DND-41 (cell line): Measurements from ENCODE around the gene PCDHGA10.

ENCODE experiments used
- EZH2 ChIP-seq: IDR thresholded peaks from 3 replicates; pipeline ENCODE4 v1.6.1; 2012; ENCODE audit warnings: borderline replicate concordance, low read depth, mild to moderate bottlenecking, moderate library complexity, low read length, inconsistent platforms; ENCODE audit not compliant: severe bottlenecking
- TF ChIP-seq, protein P1 (sequence below): IDR thresholded peaks from 2 replicates; pipeline ENCODE4 v1.5.1; 2012; ENCODE audit warnings: borderline replicate concordance, low read length, moderate library complexity, mild to moderate bottlenecking; ENCODE audit not compliant: poor library complexity, severe bottlenecking; ENCODE audit errors: extremely low read depth

DNA sequence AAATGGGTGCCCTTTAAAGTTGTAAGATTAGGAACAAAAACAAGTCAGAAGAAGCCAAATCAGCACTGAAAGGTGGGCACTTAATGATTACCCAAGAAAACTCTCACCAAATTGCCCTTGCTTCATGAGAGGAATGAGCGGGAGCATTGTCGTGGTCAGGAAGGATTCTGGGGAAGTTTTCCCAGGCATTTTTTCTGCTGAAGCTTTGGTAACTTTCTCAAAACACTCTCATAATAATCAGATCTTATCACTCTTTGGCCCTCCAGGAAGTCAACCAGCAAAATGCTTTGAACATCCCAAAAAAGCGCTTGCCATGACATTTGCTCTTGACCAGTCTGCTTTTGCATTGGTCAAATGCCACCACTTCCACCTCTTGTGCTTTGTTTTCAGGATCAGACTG is 52.6 kb downstream of the PCDHGA10 start:
- TF ChIP-seq EZH2, result no peak
- TF ChIP-seq, protein P1, sequence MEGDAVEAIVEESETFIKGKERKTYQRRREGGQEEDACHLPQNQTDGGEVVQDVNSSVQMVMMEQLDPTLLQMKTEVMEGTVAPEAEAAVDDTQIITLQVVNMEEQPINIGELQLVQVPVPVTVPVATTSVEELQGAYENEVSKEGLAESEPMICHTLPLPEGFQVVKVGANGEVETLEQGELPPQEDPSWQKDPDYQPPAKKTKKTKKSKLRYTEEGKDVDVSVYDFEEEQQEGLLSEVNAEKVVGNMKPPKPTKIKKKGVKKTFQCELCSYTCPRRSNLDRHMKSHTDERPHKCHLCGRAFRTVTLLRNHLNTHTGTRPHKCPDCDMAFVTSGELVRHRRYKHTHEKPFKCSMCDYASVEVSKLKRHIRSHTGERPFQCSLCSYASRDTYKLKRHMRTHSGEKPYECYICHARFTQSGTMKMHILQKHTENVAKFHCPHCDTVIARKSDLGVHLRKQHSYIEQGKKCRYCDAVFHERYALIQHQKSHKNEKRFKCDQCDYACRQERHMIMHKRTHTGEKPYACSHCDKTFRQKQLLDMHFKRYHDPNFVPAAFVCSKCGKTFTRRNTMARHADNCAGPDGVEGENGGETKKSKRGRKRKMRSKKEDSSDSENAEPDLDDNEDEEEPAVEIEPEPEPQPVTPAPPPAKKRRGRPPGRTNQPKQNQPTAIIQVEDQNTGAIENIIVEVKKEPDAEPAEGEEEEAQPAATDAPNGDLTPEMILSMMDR, result no peak
